ENCODE results near the gene PTHLH.

Gene PTHLH

GRCh38 chr12:27973487-27973890 lies 956 bp upstream of the PTHLH start:
- DNase-seq = no peak

- DNase-seq = no peak
These were observed 927 bp downstream of the PTHLH start for GRCh38 chr12:27971606-27972005.

GRCh38 chr12:27971121-27971489 lies 1.4 kb downstream of the PTHLH start:
- no peak for DNase-seq

GRCh38 chr12:27970401-27971120 lies 2.0 kb downstream of the PTHLH start:
- no peak for DNase-seq

- peak; percentile 33 for DNase-seq
These were observed 2.7 kb downstream of the PTHLH start for GRCh38 chr12:27969624-27970400.

- no peak for DNase-seq
These were observed 3.4 kb downstream of the PTHLH start for GRCh38 chr12:27968972-27969623.

- DNase-seq = peak; percentile 1
These were observed 4.9 kb downstream of the PTHLH start for GRCh38 chr12:27967551-27968054.

- DNase-seq = no peak
These were observed 5.7 kb downstream of the PTHLH start for GRCh38 chr12:27966870-27967269.

GRCh38 chr12:27965966-27966365 lies 6.6 kb downstream of the PTHLH start:
- no peak for DNase-seq

- no peak for DNase-seq
These were observed 7.1 kb downstream of the PTHLH start for GRCh38 chr12:27965411-27965810.

GRCh38 chr12:27964123-27964522 lies 8.4 kb downstream of the PTHLH start:
- peak; percentile 10 for DNase-seq

GRCh38 chr12:27960821-27961220 lies 11.7 kb downstream of the PTHLH start:
- DNase-seq = no peak

GRCh38 chr12:27958675-27959074 lies 13.9 kb downstream of the PTHLH start:
- no peak for DNase-seq

GRCh38 chr12:27957366-27957765 lies 15.2 kb downstream of the PTHLH start:
- no peak for DNase-seq

- DNase-seq = no peak
These were observed 18.7 kb downstream of the PTHLH start for GRCh38 chr12:27953817-27954216.

- DNase-seq = no peak
These were observed 19.2 kb downstream of the PTHLH start for GRCh38 chr12:27953348-27953747.

GRCh38 chr12:27952510-27952909 lies 20.0 kb downstream of the PTHLH start:
- no peak for DNase-seq

GRCh38 chr12:27951898-27952297 lies 20.6 kb downstream of the PTHLH start:
- DNase-seq = no peak

GRCh38 chr12:27946421-27946820 lies 26.1 kb downstream of the PTHLH start:
- no peak for DNase-seq

GRCh38 chr12:27940756-27941402 lies 31.7 kb downstream of the PTHLH start:
- no peak for DNase-seq

GRCh38 chr12:27940245-27940644 lies 32.3 kb downstream of the PTHLH start:
- no peak for DNase-seq

- no peak for DNase-seq
These were observed 34.8 kb downstream of the PTHLH start for GRCh38 chr12:27937768-27938167.

- DNase-seq = no peak
These were observed 36.3 kb downstream of the PTHLH start for GRCh38 chr12:27936196-27936595.
